ENCODE measurements around the gene GRHPR. TPM values are rescaled to one million over a fixed set of nuclear protein-coding genes. Genes with fewer than 3 reads are reported as not detected.

GRHPR gene
- total RNA-seq, 2 experiments from 2014 or later, result 72.8 to 75.6 TPM

DNA sequence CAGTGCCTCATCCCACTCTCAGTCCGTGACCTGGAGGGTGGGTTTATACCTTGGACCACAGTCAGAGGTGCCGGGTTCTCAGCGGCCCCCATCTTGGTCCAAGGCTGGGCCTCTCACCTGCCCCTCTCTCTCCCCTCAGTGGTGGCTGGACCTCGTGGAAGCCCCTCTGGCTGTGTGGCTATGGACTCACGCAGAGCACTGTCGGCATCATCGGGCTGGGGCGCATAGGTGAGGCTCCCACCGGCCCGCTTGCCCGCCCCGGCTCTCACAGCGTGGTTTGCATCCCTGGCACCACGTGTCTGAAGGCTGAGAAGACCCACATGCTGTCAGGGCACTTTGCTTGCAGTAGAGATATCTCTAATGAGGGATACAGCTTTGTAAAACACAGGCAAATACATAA is 5.8 kb downstream of the GRHPR start:
- CTCF ChIA-PET, result no interaction called here
- DNase-seq, result no peak
- intact Hi-C loops (cut with micrococcal nuclease), result no loop called here
- no peak overlapping the region for H3K4me3 Mint-ChIP-seq
- peaks cover 16% of the 10 kb centered on the region for H3K4me1 Mint-ChIP-seq (ENCODE audit: low read depth)
- no peak overlapping the region for H3K27ac Mint-ChIP-seq
- H3K27me3 Mint-ChIP-seq (ENCODE audit: low read depth), result no peaks in the 10 kb centered on the region
- peaks cover 15% of the 10 kb centered on the region for H3K36me3 Mint-ChIP-seq (ENCODE audit: low read depth)
- H3K9me3 Mint-ChIP-seq, result no peaks in the 10 kb centered on the region

DNA sequence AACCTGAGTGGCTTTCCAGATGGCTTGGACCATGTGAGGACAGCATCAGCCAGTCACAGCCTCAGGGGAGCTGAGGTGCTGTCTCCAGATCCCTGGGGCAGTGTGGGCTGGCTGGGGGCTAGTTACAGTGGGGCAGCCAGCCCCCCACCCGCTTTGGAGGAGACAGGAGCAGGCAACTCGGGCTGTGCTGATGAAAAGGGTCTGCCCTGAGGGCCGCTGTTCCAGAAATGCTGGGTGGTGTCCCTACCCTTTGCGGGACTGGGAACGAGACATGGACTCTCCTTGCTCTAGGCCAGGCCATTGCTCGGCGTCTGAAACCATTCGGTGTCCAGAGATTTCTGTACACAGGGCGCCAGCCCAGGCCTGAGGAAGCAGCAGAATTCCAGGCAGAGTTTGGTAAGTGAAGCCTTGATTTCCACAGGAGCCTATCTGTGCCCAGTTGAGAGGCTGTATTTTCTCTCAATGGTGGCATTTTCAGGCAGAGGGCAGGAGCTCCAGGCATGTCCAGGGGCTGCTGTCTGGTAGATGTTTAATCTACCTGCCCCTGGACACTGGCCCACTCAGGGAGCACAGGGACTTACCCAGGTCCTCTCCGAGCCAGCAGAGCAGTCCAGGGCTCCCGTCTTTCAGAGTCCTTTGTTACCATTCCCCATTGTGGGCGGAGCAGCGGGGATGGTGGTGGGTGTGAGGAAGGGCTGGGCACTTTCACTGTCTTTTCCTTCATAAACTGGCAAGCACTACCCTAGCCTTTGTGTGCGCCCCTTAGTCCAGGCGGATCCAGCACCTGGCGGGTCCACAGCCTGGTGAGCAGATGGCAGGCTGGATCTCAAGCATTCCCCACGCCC is 7.2 kb downstream of the GRHPR start:
- Mint-ChIP-seq H3K4me3 (no peak overlapping the region), H3K27ac (no peak overlapping the region), H3K9me3 (no peaks in the 10 kb centered on the region), H3K36me3 (ENCODE audit: low read depth) (peaks cover 15% of the 10 kb centered on the region), H3K27me3 (ENCODE audit: low read depth) (no peaks in the 10 kb centered on the region), H3K4me1 (ENCODE audit: low read depth) (peaks cover 8% of the 10 kb centered on the region)
- intact Hi-C loops (cut with micrococcal nuclease), result no loop called here
- CTCF ChIA-PET, result no interaction called here
- DNase-seq, result no peak

DNA sequence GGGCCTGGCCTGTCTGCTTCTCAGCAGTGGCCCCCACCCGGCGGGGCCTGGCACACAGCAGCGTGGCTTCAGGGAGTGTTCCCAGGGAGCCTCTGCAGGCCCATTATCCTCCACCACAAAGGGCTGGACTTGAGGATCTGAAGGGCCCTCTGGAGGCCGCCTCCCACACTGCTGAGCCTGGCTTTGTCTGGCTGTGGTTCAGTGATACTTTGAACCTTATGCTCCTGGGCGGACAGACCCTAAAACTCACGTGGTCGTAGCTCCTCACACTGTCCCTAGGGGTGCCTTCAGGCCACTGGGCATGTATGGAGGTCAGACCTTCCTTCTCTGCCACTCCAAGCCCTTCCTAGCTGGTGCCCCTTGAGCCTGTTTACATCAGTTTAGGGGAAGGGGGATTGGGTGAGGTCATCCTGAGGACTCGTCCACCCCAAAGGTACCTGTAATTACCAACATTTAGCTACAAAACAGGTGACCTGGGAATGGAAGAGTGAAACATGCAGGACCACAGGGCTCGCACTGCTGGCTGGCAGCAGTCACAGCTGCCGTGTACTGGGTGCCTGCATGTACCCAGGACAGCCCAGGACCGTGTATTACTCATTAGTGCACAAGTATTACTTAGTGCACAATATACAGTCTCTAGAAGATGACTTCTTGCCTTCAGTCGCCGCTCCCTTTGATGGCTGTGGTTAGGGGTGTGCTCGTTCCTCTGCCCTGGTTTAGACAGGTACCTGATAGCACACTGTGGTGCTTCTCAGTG is 8.5 kb downstream of the GRHPR start:
- Mint-ChIP-seq H3K27ac (no peak overlapping the region), H3K4me3 (no peak overlapping the region), H3K36me3 (ENCODE audit: low read depth) (peaks cover 14% of the 10 kb centered on the region), H3K9me3 (no peaks in the 10 kb centered on the region), H3K4me1 (ENCODE audit: low read depth) (peaks cover 2% of the 10 kb centered on the region), H3K27me3 (ENCODE audit: low read depth) (no peaks in the 10 kb centered on the region)
- DNase-seq, result no peak
- CTCF ChIA-PET, result interaction anchor here (0.6 kb wide), 1 partner anchor 14 kb away, joined by 4 read pairs; no protein-coding TSS in a partner anchor
- intact Hi-C loops (cut with micrococcal nuclease), result no loop called here

DNA sequence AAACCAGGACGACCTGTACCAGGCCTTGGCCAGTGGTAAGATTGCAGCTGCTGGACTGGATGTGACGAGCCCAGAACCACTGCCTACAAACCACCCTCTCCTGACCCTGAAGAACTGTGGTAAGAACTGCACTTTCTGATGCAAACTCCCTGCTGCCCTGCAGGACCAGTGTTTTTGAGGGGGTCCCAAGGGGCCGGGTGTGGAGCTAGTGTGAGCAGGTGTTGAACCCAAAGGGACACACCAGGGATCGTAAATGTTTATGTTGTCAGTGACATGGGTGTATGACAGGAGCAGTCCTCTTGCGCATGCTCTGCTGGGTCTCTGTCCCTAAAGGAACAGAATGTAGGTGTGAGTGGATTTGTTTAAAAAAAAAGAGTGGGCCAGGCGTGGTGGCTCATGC is 9.5 kb downstream of the GRHPR start:
- H3K27me3 Mint-ChIP-seq (ENCODE audit: low read depth), result no peaks in the 10 kb centered on the region
- peaks cover 1% of the 10 kb centered on the region for H3K4me1 Mint-ChIP-seq (ENCODE audit: low read depth)
- no peaks in the 10 kb centered on the region for H3K9me3 Mint-ChIP-seq
- intact Hi-C loops (cut with micrococcal nuclease), result no loop called here
- H3K27ac Mint-ChIP-seq, result no peak overlapping the region
- H3K4me3 Mint-ChIP-seq, result no peak overlapping the region
- H3K36me3 Mint-ChIP-seq (ENCODE audit: low read depth), result peaks cover 10% of the 10 kb centered on the region
- CTCF ChIA-PET, result interaction anchor here (0.6 kb wide), 1 partner anchor 13 kb away, joined by 4 read pairs; no protein-coding TSS in a partner anchor
- DNase-seq, result no peak

DNA sequence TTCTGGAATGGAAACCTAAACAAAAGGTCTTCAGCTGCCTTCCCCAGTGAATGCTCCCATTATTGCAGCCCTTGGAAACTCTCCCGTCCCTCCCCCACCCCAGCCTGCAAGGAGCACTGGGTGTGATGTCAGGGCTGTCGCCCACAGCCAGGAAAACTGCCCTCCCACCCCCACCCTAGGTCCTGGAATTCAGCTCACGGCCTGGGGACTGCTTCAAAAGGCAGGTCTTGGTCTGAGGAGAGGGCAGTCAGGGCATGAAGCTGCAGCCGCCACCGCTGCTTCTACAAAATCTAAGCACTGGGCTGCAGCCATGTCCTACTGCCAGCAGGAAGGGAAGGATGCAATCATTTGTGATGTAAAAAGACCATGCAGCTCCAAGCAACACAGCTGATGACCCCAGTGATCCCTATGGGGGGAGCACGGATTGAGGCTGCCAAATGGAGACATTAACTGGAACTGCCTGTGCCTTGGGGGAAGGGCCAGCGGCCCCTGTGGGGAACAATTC is 11.4 kb downstream of the GRHPR start:
- Mint-ChIP-seq H3K27ac (no peak overlapping the region), H3K4me3 (no peak overlapping the region), H3K36me3 (ENCODE audit: low read depth) (peaks cover 14% of the 10 kb centered on the region), H3K9me3 (no peaks in the 10 kb centered on the region), H3K27me3 (ENCODE audit: low read depth) (no peaks in the 10 kb centered on the region), H3K4me1 (ENCODE audit: low read depth) (peaks cover 1% of the 10 kb centered on the region)
- intact Hi-C loops (cut with micrococcal nuclease), result no loop called here
- CTCF ChIA-PET, result no interaction called here
- no peak for DNase-seq

DNA sequence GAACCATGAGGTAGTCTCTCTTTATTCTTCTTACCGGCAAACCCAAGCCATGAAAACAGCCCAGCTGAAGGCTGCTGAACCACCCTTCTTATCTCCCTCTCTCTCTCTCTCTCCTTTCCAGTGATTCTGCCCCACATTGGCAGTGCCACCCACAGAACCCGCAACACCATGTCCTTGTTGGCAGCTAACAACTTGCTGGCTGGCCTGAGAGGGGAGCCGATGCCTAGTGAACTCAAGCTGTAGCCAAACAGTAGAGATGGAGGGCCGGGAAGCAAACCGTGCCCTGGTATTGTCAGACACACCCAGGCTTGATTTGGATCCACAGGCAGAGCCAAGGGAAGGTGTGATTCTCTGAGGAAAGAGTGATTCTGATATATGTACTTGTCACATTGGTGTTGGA is 14.0 kb downstream of the GRHPR start:
- Mint-ChIP-seq H3K4me3 (no peak overlapping the region), H3K9me3 (no peaks in the 10 kb centered on the region), H3K27ac (no peak overlapping the region), H3K36me3 (ENCODE audit: low read depth) (peaks cover 21% of the 10 kb centered on the region), H3K27me3 (ENCODE audit: low read depth) (no peaks in the 10 kb centered on the region), H3K4me1 (ENCODE audit: low read depth) (peaks cover 1% of the 10 kb centered on the region)
- intact Hi-C loops (cut with micrococcal nuclease), result no loop called here
- DNase-seq, result no peak
- CTCF ChIA-PET, result no interaction called here

DNA sequence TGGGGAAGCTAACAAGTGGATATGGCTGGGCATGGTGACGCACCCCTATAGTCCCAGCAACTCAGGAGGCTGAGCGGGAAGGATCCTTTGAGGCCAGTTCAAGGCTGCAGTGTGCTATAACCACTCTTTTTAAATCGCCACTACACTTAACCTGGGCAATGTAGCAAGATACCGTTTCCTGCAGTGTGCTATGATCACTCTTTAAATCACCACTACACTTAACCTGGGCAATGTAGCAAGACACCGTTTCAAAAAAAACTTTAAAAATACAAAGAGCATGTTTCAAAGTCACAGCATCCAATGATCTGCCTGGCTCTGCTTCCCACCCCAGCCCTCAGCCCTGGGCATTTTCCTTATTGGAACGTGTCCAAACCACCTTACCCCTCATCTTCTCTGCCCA is 14.5 kb downstream of the GRHPR start:
- DNase-seq, result no peak
- H3K4me3 Mint-ChIP-seq, result no peak overlapping the region
- no peaks in the 10 kb centered on the region for H3K9me3 Mint-ChIP-seq
- H3K27me3 Mint-ChIP-seq (ENCODE audit: low read depth), result no peaks in the 10 kb centered on the region
- H3K36me3 Mint-ChIP-seq (ENCODE audit: low read depth), result peaks cover 25% of the 10 kb centered on the region
- intact Hi-C loops (cut with micrococcal nuclease), result no loop called here
- CTCF ChIA-PET, result no interaction called here
- H3K27ac Mint-ChIP-seq, result no peak overlapping the region
- H3K4me1 Mint-ChIP-seq (ENCODE audit: low read depth), result peaks cover 1% of the 10 kb centered on the region

DNA sequence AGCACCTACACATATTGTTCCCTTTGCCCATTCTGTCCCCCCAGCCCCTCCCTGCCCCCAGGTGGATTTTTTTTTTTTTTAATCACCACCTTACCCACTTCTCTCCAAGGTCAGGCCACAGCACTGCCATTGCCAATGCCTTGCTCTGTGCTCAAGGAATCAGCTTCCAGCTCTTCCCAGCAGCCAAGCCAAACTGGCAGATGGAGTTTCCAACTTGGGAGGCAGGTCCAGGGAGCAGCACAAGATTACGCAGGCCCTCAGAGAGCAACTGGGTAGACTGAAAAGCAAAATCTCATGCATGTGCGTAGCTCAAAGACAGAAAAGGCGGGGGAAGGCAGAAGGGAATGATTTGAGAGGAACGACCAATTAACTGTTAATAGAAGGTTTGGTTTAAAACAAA is 15.1 kb downstream of the GRHPR start:
- CTCF ChIA-PET, result no interaction called here
- intact Hi-C loops (cut with micrococcal nuclease), result no loop called here
- peaks cover 25% of the 10 kb centered on the region for H3K36me3 Mint-ChIP-seq (ENCODE audit: low read depth)
- no peak overlapping the region for H3K4me3 Mint-ChIP-seq
- peaks cover 1% of the 10 kb centered on the region for H3K4me1 Mint-ChIP-seq (ENCODE audit: low read depth)
- DNase-seq, result no peak
- no peaks in the 10 kb centered on the region for H3K9me3 Mint-ChIP-seq
- H3K27ac Mint-ChIP-seq, result no peak overlapping the region
- H3K27me3 Mint-ChIP-seq (ENCODE audit: low read depth), result no peaks in the 10 kb centered on the region

DNA sequence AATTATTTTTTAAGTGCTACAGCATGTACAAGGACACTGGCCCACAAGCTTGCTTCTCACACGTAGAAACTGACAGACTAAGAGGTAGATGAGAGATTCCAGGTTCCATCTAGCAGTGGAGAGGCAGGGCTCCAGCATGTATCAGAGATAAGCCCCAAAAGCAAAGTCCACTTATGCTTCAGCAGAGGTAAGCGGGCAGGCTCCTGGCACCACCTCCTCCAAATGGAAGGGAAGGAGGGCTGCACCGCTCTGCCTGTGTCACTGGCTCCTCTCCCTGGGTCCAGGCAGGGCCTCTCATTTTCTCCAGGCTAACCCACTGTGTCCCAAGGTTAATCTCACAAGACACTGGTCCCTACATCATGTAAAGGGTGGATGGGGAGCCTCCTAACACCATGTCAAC is 15.9 kb downstream of the GRHPR start:
- no peak for DNase-seq
- Mint-ChIP-seq H3K9me3 (no peaks in the 10 kb centered on the region), H3K27ac (no peak overlapping the region), H3K27me3 (ENCODE audit: low read depth) (no peaks in the 10 kb centered on the region), H3K36me3 (ENCODE audit: low read depth) (peaks cover 22% of the 10 kb centered on the region), H3K4me1 (ENCODE audit: low read depth) (no peaks in the 10 kb centered on the region), H3K4me3 (no peak overlapping the region)
- CTCF ChIA-PET, result no interaction called here
- intact Hi-C loops (cut with micrococcal nuclease), result no loop called here

DNA sequence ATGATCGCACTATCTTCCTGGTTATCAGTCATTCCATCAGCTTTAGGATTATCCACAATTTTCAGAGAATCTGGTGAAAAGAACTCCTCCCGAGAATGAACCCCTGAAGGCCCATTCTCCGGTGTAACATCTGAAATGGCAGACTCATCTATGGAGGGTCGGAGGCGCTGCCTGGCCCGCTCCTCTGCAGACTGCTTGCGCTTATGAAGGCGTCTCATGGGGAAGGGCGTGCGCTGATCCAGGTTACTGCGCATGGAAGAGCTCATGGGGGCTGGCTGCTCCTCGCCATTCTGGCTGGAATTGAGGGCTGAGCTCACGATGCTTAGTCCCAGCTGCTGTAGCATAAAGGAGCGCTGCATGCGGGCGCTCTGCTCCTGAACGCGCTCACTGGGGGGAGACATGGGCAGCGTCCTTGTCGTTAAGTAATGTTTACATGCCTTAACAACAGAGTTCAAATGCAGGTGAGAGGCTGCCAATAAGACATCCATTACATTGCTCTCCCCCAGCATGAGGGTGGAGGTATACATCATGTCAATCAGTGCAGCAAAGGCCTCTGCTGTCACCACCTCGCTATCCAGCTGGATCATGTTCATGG is 19.4 kb downstream of the GRHPR start:
- intact Hi-C loops (cut with micrococcal nuclease), result no loop called here
- no peak for DNase-seq
- Mint-ChIP-seq H3K36me3 (ENCODE audit: low read depth) (peaks cover 19% of the 10 kb centered on the region), H3K4me1 (ENCODE audit: low read depth) (peaks cover 9% of the 10 kb centered on the region), H3K9me3 (no peaks in the 10 kb centered on the region), H3K27ac (no peak overlapping the region), H3K4me3 (no peak overlapping the region), H3K27me3 (ENCODE audit: low read depth) (no peaks in the 10 kb centered on the region)
- CTCF ChIA-PET, result interaction anchor here (0.6 to 2.2 kb wide), 2 partner anchors 31 to 32 kb away, joined by 4 to 6 read pairs; no protein-coding TSS in a partner anchor

DNA sequence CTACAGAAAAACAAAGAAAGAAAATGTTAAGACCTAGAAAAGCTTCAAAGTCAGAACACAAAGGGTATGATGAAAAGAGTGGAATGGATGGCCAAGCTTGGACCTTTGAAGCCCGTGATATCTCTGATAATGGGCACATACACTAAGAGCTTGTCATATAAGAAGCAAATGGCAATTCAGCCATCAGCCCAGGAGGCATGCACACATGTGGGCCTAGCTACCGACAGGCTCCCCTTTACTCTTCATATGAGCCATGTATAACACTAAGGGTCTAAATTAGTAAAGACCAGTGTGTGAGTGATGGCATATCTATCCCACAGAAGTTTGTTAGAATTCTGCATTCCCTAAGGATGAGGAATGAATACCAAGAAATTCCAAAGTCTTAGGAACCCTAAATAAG is 20.1 kb downstream of the GRHPR start:
- H3K9me3 Mint-ChIP-seq, result no peaks in the 10 kb centered on the region
- no peak for DNase-seq
- peaks cover 15% of the 10 kb centered on the region for H3K36me3 Mint-ChIP-seq (ENCODE audit: low read depth)
- H3K27ac Mint-ChIP-seq, result no peak overlapping the region
- CTCF ChIA-PET, result interaction anchor here (0.6 to 2.2 kb wide), 2 partner anchors 31 to 33 kb away, joined by 4 to 6 read pairs; no protein-coding TSS in a partner anchor
- no peak overlapping the region for H3K4me3 Mint-ChIP-seq
- no peaks in the 10 kb centered on the region for H3K27me3 Mint-ChIP-seq (ENCODE audit: low read depth)
- intact Hi-C loops (cut with micrococcal nuclease), result no loop called here
- peaks cover 12% of the 10 kb centered on the region for H3K4me1 Mint-ChIP-seq (ENCODE audit: low read depth)

DNA sequence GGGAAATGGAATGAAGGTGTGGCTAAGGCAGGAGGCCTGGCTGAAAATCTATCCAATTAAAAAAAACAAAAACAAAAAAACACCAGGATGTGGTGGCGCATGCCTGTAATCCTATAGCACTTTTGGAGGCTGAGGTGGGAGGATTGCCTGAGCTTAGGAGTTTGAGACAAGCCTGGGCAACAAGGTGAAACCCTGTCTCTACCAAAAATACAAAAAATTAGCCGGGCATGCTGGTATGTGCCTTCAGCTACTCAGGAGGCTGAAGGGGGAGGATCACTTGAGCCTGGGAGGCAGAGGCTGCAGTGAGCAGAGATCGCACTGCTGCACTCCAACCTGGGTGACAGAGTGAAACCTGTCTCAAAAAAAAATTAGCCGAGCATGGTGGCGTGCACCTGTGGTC is 21.1 kb downstream of the GRHPR start:
- Mint-ChIP-seq H3K27me3 (ENCODE audit: low read depth) (no peaks in the 10 kb centered on the region), H3K36me3 (ENCODE audit: low read depth) (peaks cover 15% of the 10 kb centered on the region), H3K4me3 (no peak overlapping the region), H3K9me3 (no peaks in the 10 kb centered on the region), H3K27ac (no peak overlapping the region), H3K4me1 (ENCODE audit: low read depth) (peaks cover 12% of the 10 kb centered on the region)
- intact Hi-C loops (cut with micrococcal nuclease), result no loop called here
- DNase-seq, result no peak
- CTCF ChIA-PET, result interaction anchor here (0.6 to 2.2 kb wide), 2 partner anchors 32 to 1156 kb away, joined by 3 to 6 read pairs; no protein-coding TSS in a partner anchor

Measured in activated naive CD4-positive, alpha-beta T cell treated with anti-CD3 and anti-CD28 coated beads for 36 hours (primary cell).